ENCODE data around the gene DVL2. TPM values are rescaled to one million over a fixed set of nuclear protein-coding genes. Genes with fewer than 3 reads are reported as not detected.

Gene DVL2
- total RNA-seq, 2 donors from 2014 or later: 18.1 to 19.9 TPM

DNA sequence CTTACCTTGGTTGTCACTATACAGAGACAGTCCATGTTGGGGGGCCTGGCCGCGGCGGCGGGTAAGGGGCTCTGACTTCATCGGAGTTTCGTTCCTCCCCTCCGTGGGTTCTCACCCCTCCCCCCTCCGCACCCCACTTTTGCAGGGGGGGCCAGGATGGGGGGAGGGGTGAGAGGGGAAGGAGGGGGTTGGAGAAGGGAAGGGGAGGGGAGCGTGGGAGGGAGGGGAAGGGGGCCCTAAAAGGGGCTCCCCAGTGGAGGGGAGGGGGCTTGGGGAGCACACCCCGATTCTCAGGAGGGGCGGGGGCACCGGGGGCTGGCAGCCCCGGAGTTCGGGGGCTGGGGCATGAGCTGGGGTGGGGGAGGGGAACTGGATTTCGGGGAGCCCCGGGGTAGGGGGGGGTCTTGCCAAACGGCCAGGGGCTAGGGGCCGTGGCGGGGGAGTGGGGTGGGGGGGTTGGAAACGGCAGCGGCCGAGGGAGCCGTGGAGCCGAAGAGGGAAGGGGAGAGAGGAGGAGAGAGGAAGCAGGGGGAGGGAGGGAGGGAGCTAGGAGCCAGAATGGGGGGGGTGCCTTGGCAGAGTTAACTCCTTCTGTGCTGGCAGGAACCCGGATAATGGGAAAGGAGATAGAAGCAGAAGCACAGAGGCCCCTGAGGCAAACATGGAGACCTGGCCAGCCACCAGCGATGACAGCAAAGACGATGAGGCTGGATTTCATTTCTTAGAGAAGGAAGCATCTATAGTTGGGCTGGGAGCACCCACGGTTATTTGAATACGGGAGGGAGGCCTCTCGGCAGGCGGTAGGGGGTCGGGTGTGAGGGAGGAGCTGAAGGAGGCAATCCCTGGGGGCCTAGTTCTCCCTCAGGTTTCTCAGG, 17.0 kb downstream of the DVL2 start:
- no peaks in the 10 kb centered on the region for H3K27me3 ChIP-seq
- TF ChIP-seq, protein P1, sequence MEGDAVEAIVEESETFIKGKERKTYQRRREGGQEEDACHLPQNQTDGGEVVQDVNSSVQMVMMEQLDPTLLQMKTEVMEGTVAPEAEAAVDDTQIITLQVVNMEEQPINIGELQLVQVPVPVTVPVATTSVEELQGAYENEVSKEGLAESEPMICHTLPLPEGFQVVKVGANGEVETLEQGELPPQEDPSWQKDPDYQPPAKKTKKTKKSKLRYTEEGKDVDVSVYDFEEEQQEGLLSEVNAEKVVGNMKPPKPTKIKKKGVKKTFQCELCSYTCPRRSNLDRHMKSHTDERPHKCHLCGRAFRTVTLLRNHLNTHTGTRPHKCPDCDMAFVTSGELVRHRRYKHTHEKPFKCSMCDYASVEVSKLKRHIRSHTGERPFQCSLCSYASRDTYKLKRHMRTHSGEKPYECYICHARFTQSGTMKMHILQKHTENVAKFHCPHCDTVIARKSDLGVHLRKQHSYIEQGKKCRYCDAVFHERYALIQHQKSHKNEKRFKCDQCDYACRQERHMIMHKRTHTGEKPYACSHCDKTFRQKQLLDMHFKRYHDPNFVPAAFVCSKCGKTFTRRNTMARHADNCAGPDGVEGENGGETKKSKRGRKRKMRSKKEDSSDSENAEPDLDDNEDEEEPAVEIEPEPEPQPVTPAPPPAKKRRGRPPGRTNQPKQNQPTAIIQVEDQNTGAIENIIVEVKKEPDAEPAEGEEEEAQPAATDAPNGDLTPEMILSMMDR (IDR thresholded peaks at IDR 0.05): no peak
- peaks cover 0 to 81% of the 10 kb centered on the region in 2 donors for H3K4me1 ChIP-seq
- H3K36me3 ChIP-seq: peaks cover 15% of the 10 kb centered on the region
- H3K4me3 ChIP-seq: peak overlapping the region; percentile 47 to 60
- H3K27ac ChIP-seq: peak overlapping the region; percentile 78 to 97
- no peaks in the 10 kb centered on the region for H3K9me3 ChIP-seq
- DNase-seq (ENCODE audit: low spot score): no peak

GRCh38 chr17:7216242-7217112, 17.8 kb downstream of the DVL2 start:
- DNase-seq (ENCODE audit: low spot score): no peak
- H3K4me1 ChIP-seq: peaks cover 0 to 73% of the 10 kb centered on the region in 2 donors
- TF ChIP-seq, protein P1 (IDR thresholded peaks at IDR 0.05): no peak

GRCh38 chr17:7215652-7216180, 18.6 kb downstream of the DVL2 start:
- H3K27ac ChIP-seq: peak overlapping the region; percentile 78 to 97
- TF ChIP-seq, protein P1 (IDR thresholded peaks at IDR 0.05): no peak
- no peaks in the 10 kb centered on the region for H3K27me3 ChIP-seq
- H3K4me3 ChIP-seq: peak overlapping the region in 1 of 2 donors; percentile 60
- H3K4me1 ChIP-seq: peaks cover 0 to 69% of the 10 kb centered on the region in 2 donors
- no peak for DNase-seq (ENCODE audit: low spot score)
- no peaks in the 10 kb centered on the region for H3K36me3 ChIP-seq
- H3K9me3 ChIP-seq: no peaks in the 10 kb centered on the region

More at GRCh38 chr17:7216242-7217112, 17.8 kb downstream of the DVL2 start:
- H3K27ac ChIP-seq: peak overlapping the region; percentile 78 to 97
- H3K9me3 ChIP-seq: no peaks in the 10 kb centered on the region
- no peaks in the 10 kb centered on the region for H3K27me3 ChIP-seq
- H3K4me3 ChIP-seq: peak overlapping the region; percentile 47 to 60
- H3K36me3 ChIP-seq: peaks cover 6% of the 10 kb centered on the region

DNA sequence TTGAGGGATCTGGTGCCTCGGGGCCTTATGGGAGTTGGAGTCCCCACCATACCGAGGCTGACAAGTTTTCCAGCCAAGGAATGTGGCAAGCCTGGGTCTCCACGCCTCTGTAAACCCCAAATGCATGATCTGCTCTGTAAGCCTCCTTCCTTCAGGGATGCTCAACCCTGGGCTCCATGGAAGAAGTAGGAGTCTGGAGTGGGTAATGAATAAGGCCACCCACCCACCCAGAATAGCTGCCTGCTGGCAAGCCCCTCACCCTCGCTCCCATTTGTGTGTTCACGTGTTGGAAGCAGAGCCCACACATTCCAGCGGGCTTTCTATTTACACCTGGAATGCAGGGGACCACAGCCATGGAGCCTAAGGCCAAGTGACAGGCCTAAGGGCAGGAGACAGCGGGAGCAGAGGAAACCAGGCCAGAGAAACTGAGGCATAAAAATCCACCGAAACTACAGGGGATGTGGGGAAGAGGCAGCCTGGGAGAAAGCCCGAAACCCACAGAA, 19.1 kb downstream of the DVL2 start:
- no peaks in the 10 kb centered on the region for H3K36me3 ChIP-seq
- H3K4me1 ChIP-seq: peaks cover 0 to 64% of the 10 kb centered on the region in 2 donors
- H3K27me3 ChIP-seq: no peaks in the 10 kb centered on the region
- H3K4me3 ChIP-seq: peak overlapping the region; percentile 49 to 61
- TF ChIP-seq, protein P1 (IDR thresholded peaks at IDR 0.05): peak in 1 of 2 donors; percentile 6
- H3K9me3 ChIP-seq: no peaks in the 10 kb centered on the region
- no peak for DNase-seq (ENCODE audit: low spot score)
- peak overlapping the region; percentile 78 to 97 for H3K27ac ChIP-seq

DNA sequence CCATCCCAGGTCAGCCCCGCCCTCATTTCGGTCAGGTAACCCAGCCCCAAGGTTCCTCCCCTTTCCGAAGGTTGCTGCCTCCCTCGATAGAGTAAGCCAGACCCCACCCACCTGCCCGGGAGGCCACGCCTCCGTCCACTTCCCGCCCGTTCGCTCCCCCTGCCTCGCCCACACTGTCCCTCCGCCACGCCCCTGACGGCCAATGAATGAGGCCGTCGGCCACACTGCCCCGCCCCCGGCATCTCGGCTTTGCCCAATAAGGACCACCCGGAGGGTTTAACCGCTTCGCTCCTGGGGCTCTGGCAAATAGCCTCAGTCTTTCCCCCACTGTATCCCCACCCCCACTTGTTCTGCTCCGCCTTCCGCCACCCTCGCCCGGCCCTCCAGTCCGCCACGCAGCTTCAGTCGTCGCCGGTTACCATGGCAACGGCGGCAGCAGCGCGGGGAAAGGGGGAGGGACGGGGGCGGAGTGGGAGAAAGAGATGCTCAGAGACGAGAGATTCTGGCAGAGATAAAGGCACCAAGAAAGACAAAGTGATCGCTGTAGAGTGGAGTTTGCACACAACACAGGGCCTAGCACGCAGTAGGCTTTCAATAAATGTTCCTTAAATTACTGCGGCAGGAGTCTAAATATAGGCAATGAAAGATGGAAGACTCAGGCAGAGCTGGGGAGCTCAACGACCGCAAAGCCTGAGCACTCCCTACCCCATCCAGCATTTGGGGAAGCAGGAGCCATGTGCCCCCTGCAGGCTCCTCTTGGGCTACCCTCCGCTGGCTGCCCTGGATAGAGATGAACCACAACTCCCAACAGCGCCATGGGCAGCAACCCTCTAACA, 19.8 kb downstream of the DVL2 start:
- TF ChIP-seq, protein P1 (IDR thresholded peaks at IDR 0.05): peak; percentile 21 to 50
- H3K4me3 ChIP-seq: peak overlapping the region; percentile 49 to 61
- peak; percentile 98 for DNase-seq (ENCODE audit: low spot score)
- H3K4me1 ChIP-seq: peaks cover 0 to 63% of the 10 kb centered on the region in 2 donors
- H3K9me3 ChIP-seq: no peaks in the 10 kb centered on the region
- H3K27ac ChIP-seq: peak overlapping the region; percentile 78 to 97
- H3K36me3 ChIP-seq: no peaks in the 10 kb centered on the region
- H3K27me3 ChIP-seq: no peaks in the 10 kb centered on the region
